Ovary (tissue), 3 donors: Measurements from ENCODE around the gene JAK1.

Source experiments
- CTCF ChIP-seq, 3 donors: fragments of 450-650 bp in 2 of 3; fragments of 200-600 bp in 1 of 3; IDR thresholded peaks; one replicate each; pipeline versions ENCODE4 v1.5.1 to v1.8.0; 2016 to 2022; ENCODE audit warnings: antibody characterized with exemption in 3 of 3, mild to moderate bottlenecking in 1 of 3
- POLR2A ChIP-seq: fragments of 450-650 bp; IDR thresholded peaks from one replicate; pipeline ENCODE4 v1.6.1; 2017; ENCODE audit warnings: antibody characterized with exemption, mild to moderate bottlenecking, moderate library complexity
- donor health status: DM: no; HTN: no; CAD: no.

- no peak for TF ChIP-seq CTCF (IDR thresholded peaks at IDR 0.05)
- TF ChIP-seq POLR2A, result no peak
Measured at GRCh38 chr1:64843675-64844074, 122.7 kb downstream of the JAK1 start.
